WTC11 (cell line): ENCODE data around the gene HCFC2. TPM values are rescaled to one million over a fixed set of nuclear protein-coding genes. Genes with fewer than 3 reads are reported as not detected.

ENCODE experiments used
- ATAC-seq: fragments of 200-7000 bp; cut with Tn5 transposase; 2 replicates; pipeline ENCODE4 v1.10.0; 2021; ENCODE audit warnings: mild to moderate bottlenecking, moderate library complexity
- CTCF ChIA-PET: fragments of 300-600 bp; sonication (Branson Sonifier 250); formaldehyde crosslinking; loops from one replicate; lab custom pipeline; 2021; ENCODE audit warnings: antibody characterized with exemption; lab: Charles Lee
- POLR2A ChIA-PET: fragments of 350-600 bp; sonication (Branson Sonifier 250); formaldehyde crosslinking; loops from one replicate; lab custom pipeline; 2021; ENCODE audit warnings: antibody characterized with exemption; lab: Charles Lee
- DNase-seq: peaks from one replicate; pipeline ENCODE4 v3.0.0; 2021; ENCODE audit warnings: low spot score
- H3K27ac Mint-ChIP-seq: 2 replicates; pipeline ENCODE4 v1.8.0; 2021; ENCODE audit warnings: mixed read lengths
- H3K27me3 Mint-ChIP-seq: 2 replicates; pipeline ENCODE4 v1.8.0; 2021; ENCODE audit warnings: low read depth, mild to moderate bottlenecking, moderate library complexity, mixed read lengths
- H3K36me3 Mint-ChIP-seq: 2 replicates; pipeline ENCODE4 v1.8.0; 2021; ENCODE audit warnings: mixed read lengths
- H3K4me1 Mint-ChIP-seq: 2 replicates; pipeline ENCODE4 v1.8.0; 2022; ENCODE audit warnings: mixed read lengths
- H3K4me3 Mint-ChIP-seq: 2 replicates; pipeline ENCODE4 v1.8.0; 2021; ENCODE audit warnings: mild to moderate bottlenecking, moderate library complexity, mixed read lengths
- H3K9me3 Mint-ChIP-seq: 2 replicates; pipeline ENCODE4 v1.8.0; 2021; ENCODE audit warnings: mixed read lengths
- ATF1 ChIP-seq: sonication (generic); formaldehyde crosslinking; IDR thresholded peaks from 2 replicates; pipeline ENCODE4 v1.8.1; 2023; ENCODE audit warnings: mild to moderate bottlenecking, moderate library complexity, missing genetic modification reagents
- CBFB ChIP-seq: sonication (generic); formaldehyde crosslinking; IDR thresholded peaks from 2 replicates; pipeline ENCODE4 v1.8.1; 2022; ENCODE audit warnings: mild to moderate bottlenecking, low read depth, missing genetic modification reagents
- ELF4 ChIP-seq: sonication (generic); formaldehyde crosslinking; IDR thresholded peaks from 2 replicates; pipeline ENCODE4 v1.8.1; 2022; ENCODE audit warnings: low read depth, mild to moderate bottlenecking, moderate library complexity, missing genetic modification reagents
- MXD4 ChIP-seq: fragments of 250-450 bp; sonication (Bioruptor Pico); IDR thresholded peaks from 2 replicates; pipeline ENCODE4 v1.8.0; 2021; ENCODE audit warnings: mild to moderate bottlenecking, moderate library complexity, borderline replicate concordance
- TEAD4 ChIP-seq: sonication (generic); formaldehyde crosslinking; IDR thresholded peaks from 2 replicates; pipeline ENCODE4 v1.8.0; 2022; ENCODE audit warnings: mild to moderate bottlenecking, missing genetic modification reagents
- ZNF121 ChIP-seq: sonication (generic); formaldehyde crosslinking; IDR thresholded peaks from 2 replicates; pipeline ENCODE4 v1.8.0; 2023; ENCODE audit warnings: missing genetic modification reagents
- ZNF232 ChIP-seq: sonication (generic); formaldehyde crosslinking; IDR thresholded peaks from 2 replicates; pipeline ENCODE4 v1.8.0; 2022; ENCODE audit warnings: mild to moderate bottlenecking, missing genetic modification reagents
- ZNF263 ChIP-seq: sonication (generic); formaldehyde crosslinking; IDR thresholded peaks from 2 replicates; pipeline ENCODE4 v1.8.1; 2022; ENCODE audit warnings: low read depth, mild to moderate bottlenecking, moderate library complexity, missing genetic modification reagents
- ZNF671 ChIP-seq: fragments of 250-450 bp; sonication (Bioruptor Pico); IDR thresholded peaks from 2 replicates; pipeline ENCODE4 v1.8.0; 2021; ENCODE audit warnings: mild to moderate bottlenecking
- total RNA-seq: library from RNA; stranded (reverse); gene quantifications from 3 replicates; pipeline ENCODE4 v1.2.3, GENCODE V29; 2021
- TF ChIP-seq, protein P1 (sequence below): fragments of 250-450 bp; sonication (Bioruptor Pico); IDR thresholded peaks from 2 replicates; pipeline ENCODE4 v1.9.0; 2021; ENCODE audit warnings: moderate library complexity, mild to moderate bottlenecking, inconsistent platforms, borderline replicate concordance
- TF ChIP-seq, protein P2 (sequence below): sonication (generic); formaldehyde crosslinking; IDR thresholded peaks from 2 replicates; pipeline ENCODE4 v1.8.0; 2022; ENCODE audit warnings: mild to moderate bottlenecking, missing genetic modification reagents
- TF ChIP-seq, protein P3 (sequence below): sonication (generic); formaldehyde crosslinking; IDR thresholded peaks from 2 replicates; pipeline ENCODE4 v1.8.1; 2022; ENCODE audit warnings: low read depth, mild to moderate bottlenecking, moderate library complexity, missing genetic modification reagents, borderline replicate concordance
- TF ChIP-seq, protein P4 (sequence below): fragments of 250-450 bp; sonication (Bioruptor Pico); IDR thresholded peaks from 2 replicates; pipeline ENCODE4 v1.8.0; 2021; ENCODE audit warnings: mild to moderate bottlenecking
- TF ChIP-seq, protein P5 (sequence below): sonication (generic); formaldehyde crosslinking; IDR thresholded peaks from 2 replicates; pipeline ENCODE4 v1.8.1; 2022; ENCODE audit warnings: missing genetic modification reagents, borderline replicate concordance
- TF ChIP-seq, protein P6 (sequence below): sonication (generic); formaldehyde crosslinking; IDR thresholded peaks from 2 replicates; pipeline ENCODE4 v1.8.1; 2023; ENCODE audit warnings: mild to moderate bottlenecking, missing genetic modification reagents
- TF ChIP-seq, protein P7 (sequence below): sonication (generic); formaldehyde crosslinking; IDR thresholded peaks from 2 replicates; pipeline ENCODE4 v1.8.0; 2023; ENCODE audit warnings: missing genetic modification reagents
- TF ChIP-seq, protein P8 (sequence below): fragments of 250-450 bp; sonication (Bioruptor Pico); IDR thresholded peaks from 2 replicates; pipeline ENCODE4 v1.9.0; 2021; ENCODE audit warnings: mild to moderate bottlenecking

Gene HCFC2
- total RNA-seq, 1 experiment from 2014 or later: 1.6 TPM

DNA sequence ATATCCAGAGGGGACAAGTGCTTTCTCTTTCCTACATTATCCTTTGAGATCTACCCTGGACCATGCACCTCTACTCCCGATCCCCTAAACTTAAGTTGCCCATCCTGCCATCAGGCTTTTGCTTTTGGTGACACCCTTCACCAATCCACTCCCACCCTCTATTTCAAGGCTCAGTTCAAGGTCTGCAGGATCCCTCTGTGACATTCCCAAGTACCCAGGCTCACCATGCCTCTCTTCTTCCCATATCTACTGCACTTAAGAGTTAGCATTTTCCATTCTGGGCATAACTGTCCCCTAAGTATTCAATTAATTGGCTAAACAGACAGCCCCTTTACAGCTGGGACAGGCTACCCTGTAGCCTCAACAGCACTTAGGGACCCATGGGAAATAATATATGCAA is 70.6 kb downstream of the HCFC2 start (continued):
- TF ChIP-seq, protein P1, sequence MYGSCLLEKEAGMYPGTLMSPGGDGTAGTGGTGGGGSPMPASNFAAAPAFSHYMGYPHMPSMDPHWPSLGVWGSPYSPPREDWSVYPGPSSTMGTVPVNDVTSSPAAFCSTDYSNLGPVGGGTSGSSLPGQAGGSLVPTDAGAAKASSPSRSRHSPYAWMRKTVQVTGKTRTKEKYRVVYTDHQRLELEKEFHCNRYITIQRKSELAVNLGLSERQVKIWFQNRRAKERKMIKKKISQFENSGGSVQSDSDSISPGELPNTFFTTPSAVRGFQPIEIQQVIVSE (CRISPR knock-in tag): no peak
- TF ChIP-seq, protein P2, sequence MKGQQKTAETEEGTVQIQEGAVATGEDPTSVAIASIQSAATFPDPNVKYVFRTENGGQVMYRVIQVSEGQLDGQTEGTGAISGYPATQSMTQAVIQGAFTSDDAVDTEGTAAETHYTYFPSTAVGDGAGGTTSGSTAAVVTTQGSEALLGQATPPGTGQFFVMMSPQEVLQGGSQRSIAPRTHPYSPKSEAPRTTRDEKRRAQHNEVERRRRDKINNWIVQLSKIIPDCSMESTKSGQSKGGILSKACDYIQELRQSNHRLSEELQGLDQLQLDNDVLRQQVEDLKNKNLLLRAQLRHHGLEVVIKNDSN (CRISPR knock-in tag): no peak
- TF ChIP-seq ATF1 (CRISPR knock-in tag): no peak
- TF ChIP-seq, protein P3, sequence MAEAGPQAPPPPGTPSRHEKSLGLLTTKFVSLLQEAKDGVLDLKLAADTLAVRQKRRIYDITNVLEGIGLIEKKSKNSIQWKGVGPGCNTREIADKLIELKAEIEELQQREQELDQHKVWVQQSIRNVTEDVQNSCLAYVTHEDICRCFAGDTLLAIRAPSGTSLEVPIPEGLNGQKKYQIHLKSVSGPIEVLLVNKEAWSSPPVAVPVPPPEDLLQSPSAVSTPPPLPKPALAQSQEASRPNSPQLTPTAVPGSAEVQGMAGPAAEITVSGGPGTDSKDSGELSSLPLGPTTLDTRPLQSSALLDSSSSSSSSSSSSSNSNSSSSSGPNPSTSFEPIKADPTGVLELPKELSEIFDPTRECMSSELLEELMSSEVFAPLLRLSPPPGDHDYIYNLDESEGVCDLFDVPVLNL: no peak
- TF ChIP-seq, all 79 proteins: peak for 0

DNA sequence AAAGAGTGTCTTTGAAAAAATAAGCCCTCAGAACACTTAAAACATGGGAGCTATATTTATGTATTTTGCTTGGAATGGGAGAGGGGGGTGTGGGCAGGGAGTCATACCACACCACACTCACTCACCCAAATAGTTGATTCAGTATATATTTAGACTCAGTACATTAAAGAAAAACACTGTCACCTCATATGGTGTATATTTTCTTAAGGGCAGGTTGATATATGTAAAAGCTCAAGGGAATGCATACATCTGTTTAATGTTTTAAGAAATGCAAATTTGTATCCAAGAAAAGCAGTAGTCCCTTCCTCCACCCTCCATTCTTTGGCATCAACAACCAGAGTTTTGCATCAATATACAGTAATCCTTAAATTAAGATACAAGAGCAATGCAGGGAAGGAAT is 72.2 kb downstream of the HCFC2 start:
- POLR2A ChIA-PET: no interaction called here
- CTCF ChIA-PET: interaction anchor here (0.6 kb wide), 1 partner anchor 28 kb away, joined by 3 read pairs; no protein-coding TSS in a partner anchor
- peak overlapping the region; percentile 82 for H3K27ac Mint-ChIP-seq

DNA sequence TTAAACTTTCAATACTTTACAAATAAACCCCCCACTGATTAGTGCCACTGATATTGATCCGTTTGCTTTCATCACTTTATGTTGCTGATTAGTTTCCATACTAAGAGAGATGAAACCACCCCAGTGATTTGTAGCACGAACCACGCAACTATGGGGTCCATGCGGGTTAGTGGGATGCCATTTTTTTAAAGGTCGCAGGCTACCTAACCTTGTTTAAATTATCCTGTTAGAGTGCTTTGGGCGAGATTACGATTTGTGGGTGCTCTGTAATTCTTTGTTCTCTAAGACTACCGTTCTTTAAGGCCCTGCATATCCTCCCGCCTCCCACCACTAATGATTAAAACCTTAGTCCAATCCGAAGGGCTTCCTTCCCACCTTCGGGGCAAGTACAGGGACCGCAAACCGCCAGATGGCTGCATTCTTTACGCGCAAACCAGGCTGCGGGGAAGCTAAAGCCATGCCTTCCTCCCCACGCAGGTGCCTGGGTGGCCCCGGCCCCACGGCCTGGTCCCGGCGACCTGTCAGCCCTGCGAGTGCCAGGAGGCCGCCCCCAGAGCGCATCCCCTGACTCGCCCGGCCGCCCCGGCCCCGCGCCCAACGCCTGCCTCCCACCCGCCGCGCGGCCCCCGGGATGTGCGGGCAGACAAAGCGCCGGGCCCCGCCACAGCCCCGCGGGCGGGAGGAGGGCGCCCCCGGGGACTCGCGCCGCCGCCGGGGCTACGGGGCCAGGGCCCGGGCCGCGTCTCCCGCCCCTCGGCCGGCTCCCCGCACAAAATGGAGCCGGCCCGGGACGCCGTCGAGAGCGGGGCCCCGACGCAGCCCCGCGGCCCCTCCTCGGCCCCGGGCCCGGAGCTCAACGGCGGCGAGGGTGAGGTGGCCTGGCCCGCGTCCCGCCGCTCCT is 72.9 kb downstream of the HCFC2 start:
- Mint-ChIP-seq H3K4me1 (peaks cover 20% of the 10 kb centered on the region), H3K36me3 (peaks cover 5% of the 10 kb centered on the region), H3K4me3 (peak overlapping the region; percentile 84), H3K27ac (peak overlapping the region; percentile 82), H3K27me3 (peaks cover 29% of the 10 kb centered on the region), H3K9me3 (no peaks in the 10 kb centered on the region)
- peak; percentile 36 for DNase-seq
- CTCF ChIA-PET: interaction anchor here (0.9 to 1.6 kb wide), 3 partner anchors 35 to 150 kb away, joined by 3 to 9 read pairs (median 4); no protein-coding TSS in a partner anchor
- POLR2A ChIA-PET: interaction anchor here (0.6 to 2.2 kb wide), 8 partner anchors 12 to 207 kb away, joined by 3 to 16 read pairs (median 4); partner anchors contain the start of genes GLT8D2, HCFC2, HSP90B1 and TDG
- ATAC-seq: peak; percentile 3
- TF ChIP-seq CBFB (CRISPR knock-in tag) (no peak), ZNF263 (no peak), MXD4 (CRISPR knock-in tag) (no peak), TEAD4 (CRISPR knock-in tag) (no peak), ZNF232 (CRISPR knock-in tag) (no peak)
- TF ChIP-seq, protein P3: no peak
- TF ChIP-seq, protein P4, sequence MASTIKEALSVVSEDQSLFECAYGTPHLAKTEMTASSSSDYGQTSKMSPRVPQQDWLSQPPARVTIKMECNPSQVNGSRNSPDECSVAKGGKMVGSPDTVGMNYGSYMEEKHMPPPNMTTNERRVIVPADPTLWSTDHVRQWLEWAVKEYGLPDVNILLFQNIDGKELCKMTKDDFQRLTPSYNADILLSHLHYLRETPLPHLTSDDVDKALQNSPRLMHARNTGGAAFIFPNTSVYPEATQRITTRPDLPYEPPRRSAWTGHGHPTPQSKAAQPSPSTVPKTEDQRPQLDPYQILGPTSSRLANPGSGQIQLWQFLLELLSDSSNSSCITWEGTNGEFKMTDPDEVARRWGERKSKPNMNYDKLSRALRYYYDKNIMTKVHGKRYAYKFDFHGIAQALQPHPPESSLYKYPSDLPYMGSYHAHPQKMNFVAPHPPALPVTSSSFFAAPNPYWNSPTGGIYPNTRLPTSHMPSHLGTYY: no peak
- TF ChIP-seq, protein P5, sequence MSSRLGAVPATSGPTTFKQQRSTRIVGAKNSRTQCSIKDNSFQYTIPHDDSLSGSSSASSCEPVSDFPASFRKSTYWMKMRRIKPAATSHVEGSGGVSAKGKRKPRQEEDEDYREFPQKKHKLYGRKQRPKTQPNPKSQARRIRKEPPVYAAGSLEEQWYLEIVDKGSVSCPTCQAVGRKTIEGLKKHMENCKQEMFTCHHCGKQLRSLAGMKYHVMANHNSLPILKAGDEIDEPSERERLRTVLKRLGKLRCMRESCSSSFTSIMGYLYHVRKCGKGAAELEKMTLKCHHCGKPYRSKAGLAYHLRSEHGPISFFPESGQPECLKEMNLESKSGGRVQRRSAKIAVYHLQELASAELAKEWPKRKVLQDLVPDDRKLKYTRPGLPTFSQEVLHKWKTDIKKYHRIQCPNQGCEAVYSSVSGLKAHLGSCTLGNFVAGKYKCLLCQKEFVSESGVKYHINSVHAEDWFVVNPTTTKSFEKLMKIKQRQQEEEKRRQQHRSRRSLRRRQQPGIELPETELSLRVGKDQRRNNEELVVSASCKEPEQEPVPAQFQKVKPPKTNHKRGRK: no peak
- TF ChIP-seq, protein P6, sequence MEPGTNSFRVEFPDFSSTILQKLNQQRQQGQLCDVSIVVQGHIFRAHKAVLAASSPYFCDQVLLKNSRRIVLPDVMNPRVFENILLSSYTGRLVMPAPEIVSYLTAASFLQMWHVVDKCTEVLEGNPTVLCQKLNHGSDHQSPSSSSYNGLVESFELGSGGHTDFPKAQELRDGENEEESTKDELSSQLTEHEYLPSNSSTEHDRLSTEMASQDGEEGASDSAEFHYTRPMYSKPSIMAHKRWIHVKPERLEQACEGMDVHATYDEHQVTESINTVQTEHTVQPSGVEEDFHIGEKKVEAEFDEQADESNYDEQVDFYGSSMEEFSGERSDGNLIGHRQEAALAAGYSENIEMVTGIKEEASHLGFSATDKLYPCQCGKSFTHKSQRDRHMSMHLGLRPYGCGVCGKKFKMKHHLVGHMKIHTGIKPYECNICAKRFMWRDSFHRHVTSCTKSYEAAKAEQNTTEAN: no peak
- TF ChIP-seq, protein P7, sequence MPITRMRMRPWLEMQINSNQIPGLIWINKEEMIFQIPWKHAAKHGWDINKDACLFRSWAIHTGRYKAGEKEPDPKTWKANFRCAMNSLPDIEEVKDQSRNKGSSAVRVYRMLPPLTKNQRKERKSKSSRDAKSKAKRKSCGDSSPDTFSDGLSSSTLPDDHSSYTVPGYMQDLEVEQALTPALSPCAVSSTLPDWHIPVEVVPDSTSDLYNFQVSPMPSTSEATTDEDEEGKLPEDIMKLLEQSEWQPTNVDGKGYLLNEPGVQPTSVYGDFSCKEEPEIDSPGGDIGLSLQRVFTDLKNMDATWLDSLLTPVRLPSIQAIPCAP (CRISPR knock-in tag): no peak
- TF ChIP-seq, protein P1 (CRISPR knock-in tag): no peak

More for the DNA sequence above, 72.2 kb downstream of the HCFC2 start:
- TF ChIP-seq ELF4: no peak
- no peak for TF ChIP-seq ZNF121 (CRISPR knock-in tag)
- no peak for TF ChIP-seq ZNF671 (CRISPR knock-in tag)
- TF ChIP-seq TEAD4 (CRISPR knock-in tag): no peak
- TF ChIP-seq, protein P8, sequence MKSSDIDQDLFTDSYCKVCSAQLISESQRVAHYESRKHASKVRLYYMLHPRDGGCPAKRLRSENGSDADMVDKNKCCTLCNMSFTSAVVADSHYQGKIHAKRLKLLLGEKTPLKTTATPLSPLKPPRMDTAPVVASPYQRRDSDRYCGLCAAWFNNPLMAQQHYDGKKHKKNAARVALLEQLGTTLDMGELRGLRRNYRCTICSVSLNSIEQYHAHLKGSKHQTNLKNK (CRISPR knock-in tag): no peak
- TF ChIP-seq, protein P3: no peak
- DNase-seq (no peak), ATAC-seq (no peak)
- Mint-ChIP-seq H3K9me3 (no peaks in the 10 kb centered on the region), H3K4me1 (peaks cover 20% of the 10 kb centered on the region), H3K27me3 (peaks cover 26% of the 10 kb centered on the region), H3K4me3 (peak overlapping the region; percentile 84), H3K36me3 (peaks cover 8% of the 10 kb centered on the region)
